Colonic mucosa (tissue), 4 donors: ENCODE results near the gene LOC128125822.

Experiments
- DNase-seq: peaks from one replicate; pipeline ENCODE4 v3.0.0-alpha.2; 2020
- H3K27ac ChIP-seq: fragments of 200-600 bp; one replicate; pipeline ENCODE4 v1.8.0; 2021
- H3K27me3 ChIP-seq: fragments of 200-600 bp; one replicate; pipeline ENCODE4 v1.8.0; 2021
- H3K36me3 ChIP-seq: fragments of 200-600 bp; one replicate; pipeline ENCODE4 v1.8.0; 2021
- H3K4me1 ChIP-seq: fragments of 200-600 bp; one replicate; pipeline ENCODE4 v1.8.0; 2021; ENCODE audit warnings: mild to moderate bottlenecking
- H3K4me3 ChIP-seq: fragments of 200-600 bp; one replicate; pipeline ENCODE4 v1.8.0; 2021
- H3K9ac ChIP-seq, 2 donors: one replicate each; pipeline ENCODE4 v1.7.0; 2013; ENCODE audit warnings: control low read depth in 2 of 2, low read depth in 2 of 2, low read length in 2 of 2
- H3K9me3 ChIP-seq: fragments of 200-600 bp; one replicate; pipeline ENCODE4 v1.8.0; 2021
- intact Hi-C: fragments of 100-400 bp; cut with DNase I; formaldehyde crosslinking; loops from one replicate; pipeline ENCODE4 v1.14.1; 2022
- TF ChIP-seq, protein P1 (sequence below): fragments of 200-600 bp; IDR thresholded peaks from one replicate; pipeline ENCODE4 v1.8.0; 2022; ENCODE audit warnings: antibody characterized with exemption, mild to moderate bottlenecking
- donor health status: healthy.
- donor health status: DM: no; HTN: no; CAD: no.
- donor health status: DM: no; HTN: no; CAD: no.

The LOC128125822 gene

GRCh38 chr6:63563235-63563634 lies 9.0 kb upstream of the LOC128125822 start:
- no peak for DNase-seq
- Histone ChIP-seq H3K27ac (no peak overlapping the region), H3K27me3 (no peaks in the 10 kb centered on the region), H3K4me1 (no peaks in the 10 kb centered on the region), H3K4me3 (no peak overlapping the region), H3K9me3 (no peaks in the 10 kb centered on the region), H3K36me3 (no peaks in the 10 kb centered on the region), H3K9ac (no peak overlapping the region)
- intact Hi-C loops = loop anchor here (10.0 kb wide), 1 partner anchor 58 kb away; no protein-coding TSS in a partner anchor
- TF ChIP-seq, protein P1, sequence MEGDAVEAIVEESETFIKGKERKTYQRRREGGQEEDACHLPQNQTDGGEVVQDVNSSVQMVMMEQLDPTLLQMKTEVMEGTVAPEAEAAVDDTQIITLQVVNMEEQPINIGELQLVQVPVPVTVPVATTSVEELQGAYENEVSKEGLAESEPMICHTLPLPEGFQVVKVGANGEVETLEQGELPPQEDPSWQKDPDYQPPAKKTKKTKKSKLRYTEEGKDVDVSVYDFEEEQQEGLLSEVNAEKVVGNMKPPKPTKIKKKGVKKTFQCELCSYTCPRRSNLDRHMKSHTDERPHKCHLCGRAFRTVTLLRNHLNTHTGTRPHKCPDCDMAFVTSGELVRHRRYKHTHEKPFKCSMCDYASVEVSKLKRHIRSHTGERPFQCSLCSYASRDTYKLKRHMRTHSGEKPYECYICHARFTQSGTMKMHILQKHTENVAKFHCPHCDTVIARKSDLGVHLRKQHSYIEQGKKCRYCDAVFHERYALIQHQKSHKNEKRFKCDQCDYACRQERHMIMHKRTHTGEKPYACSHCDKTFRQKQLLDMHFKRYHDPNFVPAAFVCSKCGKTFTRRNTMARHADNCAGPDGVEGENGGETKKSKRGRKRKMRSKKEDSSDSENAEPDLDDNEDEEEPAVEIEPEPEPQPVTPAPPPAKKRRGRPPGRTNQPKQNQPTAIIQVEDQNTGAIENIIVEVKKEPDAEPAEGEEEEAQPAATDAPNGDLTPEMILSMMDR = no peak

GRCh38 chr6:63565058-63565726 lies 7.1 kb upstream of the LOC128125822 start:
- H3K4me3 ChIP-seq = no peak overlapping the region
- no peaks in the 10 kb centered on the region for H3K9me3 ChIP-seq
- H3K9ac ChIP-seq = no peak overlapping the region
- no peaks in the 10 kb centered on the region for H3K36me3 ChIP-seq
- no peaks in the 10 kb centered on the region for H3K27me3 ChIP-seq
- intact Hi-C loops = loop anchor here (10.0 kb wide), 1 partner anchor 60 kb away; no protein-coding TSS in a partner anchor
- no peaks in the 10 kb centered on the region for H3K4me1 ChIP-seq
- TF ChIP-seq, protein P1 = no peak
- DNase-seq = peak; percentile 59
- H3K27ac ChIP-seq = no peak overlapping the region

DNA sequence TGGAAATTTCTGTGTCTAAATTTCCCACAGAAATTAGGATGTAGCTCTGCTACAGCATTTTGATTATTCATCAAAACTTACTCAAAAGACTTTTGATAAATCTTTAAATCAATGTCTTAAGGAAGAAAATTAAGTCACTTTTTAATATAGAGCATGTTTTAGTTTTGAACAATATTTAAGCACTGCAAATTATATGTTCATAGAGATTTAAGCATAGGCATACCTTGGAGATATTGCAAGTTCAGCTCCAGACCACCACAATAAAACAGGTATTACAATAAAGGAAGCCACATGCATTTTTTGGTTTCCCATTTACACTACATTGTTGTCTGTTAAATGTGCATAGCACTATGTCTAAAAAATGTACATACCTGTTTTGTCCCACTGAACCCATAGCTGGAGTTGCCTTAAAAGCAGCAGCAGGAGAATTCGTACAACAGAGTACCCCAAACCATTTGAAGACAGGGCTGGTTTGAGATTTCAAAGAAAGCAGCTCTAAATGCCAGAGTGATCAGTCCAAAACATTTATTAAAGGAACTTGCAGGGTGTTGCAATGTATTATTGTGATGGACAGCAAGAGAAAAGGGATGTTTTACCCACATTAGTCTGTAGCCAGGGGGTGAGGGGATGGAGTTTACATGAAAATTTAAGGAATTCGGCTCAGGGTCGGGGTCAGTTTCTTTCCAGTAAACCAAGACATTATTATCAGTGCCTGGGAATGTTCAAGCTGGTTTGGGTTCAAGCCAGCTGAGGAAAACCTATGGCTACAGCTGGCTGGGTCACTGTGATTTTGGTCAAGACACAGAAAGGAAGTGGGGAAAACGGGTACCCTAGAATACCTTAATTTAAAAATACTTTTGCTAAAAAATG lies 6.3 kb upstream of the LOC128125822 start:
- DNase-seq = no peak
- Histone ChIP-seq H3K27ac (no peak overlapping the region), H3K9me3 (no peaks in the 10 kb centered on the region), H3K4me1 (no peaks in the 10 kb centered on the region), H3K27me3 (no peaks in the 10 kb centered on the region), H3K4me3 (no peak overlapping the region), H3K36me3 (no peaks in the 10 kb centered on the region), H3K9ac (no peak overlapping the region)
- TF ChIP-seq, protein P1 = no peak
- intact Hi-C loops = loop anchor here (10.0 kb wide), 1 partner anchor 61 kb away; no protein-coding TSS in a partner anchor

- Histone ChIP-seq H3K4me3 (no peak overlapping the region), H3K4me1 (no peaks in the 10 kb centered on the region), H3K27me3 (no peaks in the 10 kb centered on the region), H3K9me3 (no peaks in the 10 kb centered on the region), H3K36me3 (no peaks in the 10 kb centered on the region), H3K27ac (no peak overlapping the region), H3K9ac (no peak overlapping the region)
- intact Hi-C loops = loop anchor here (10.0 kb wide), 1 partner anchor 63 kb away; no protein-coding TSS in a partner anchor
- DNase-seq = no peak
- TF ChIP-seq, protein P1 = no peak
Observed at GRCh38 chr6:63567966-63568365, 4.3 kb upstream of the LOC128125822 start.

DNA sequence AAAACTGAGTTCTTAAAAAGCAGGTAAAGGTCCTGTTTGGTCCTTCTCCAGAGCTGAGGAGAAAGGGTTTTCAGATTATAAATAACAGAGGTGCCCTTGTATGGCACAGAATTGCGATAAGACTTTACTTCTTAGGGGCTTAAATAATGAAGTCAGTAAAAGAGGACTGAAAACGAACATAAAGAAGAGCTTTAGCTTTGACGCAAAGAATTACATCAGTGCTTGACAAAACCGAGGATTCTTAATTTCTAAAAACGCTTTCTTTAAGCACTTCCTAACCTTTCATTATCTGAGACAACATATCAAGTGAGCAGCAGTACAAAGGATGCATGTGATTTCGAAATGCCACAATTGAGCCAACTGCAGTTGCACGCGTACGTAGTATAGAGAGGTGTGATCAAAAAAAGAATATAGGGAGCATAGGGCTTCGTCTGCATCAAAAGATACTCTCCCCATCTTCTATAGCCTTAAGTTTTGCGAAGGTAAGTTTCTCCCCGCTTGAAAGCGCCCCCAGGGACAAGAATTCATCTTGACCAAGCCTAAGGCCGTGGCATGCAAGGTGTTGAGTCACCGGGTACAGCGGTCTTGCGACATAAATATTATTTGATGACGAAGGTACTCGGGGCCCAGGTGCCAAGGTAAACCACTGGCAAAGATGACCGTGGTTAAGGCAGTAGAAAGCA lies 778 bp upstream of the LOC128125822 start:
- H3K9ac ChIP-seq = peak overlapping the region; percentile 66 to 93
- H3K27ac ChIP-seq = peak overlapping the region; percentile 99
- peak overlapping the region; percentile 37 for H3K4me3 ChIP-seq
- intact Hi-C loops = loop anchor here (10.0 kb wide), 1 partner anchor 217 kb away; no protein-coding TSS in a partner anchor
- peak; percentile 74 for DNase-seq
- H3K4me1 ChIP-seq = no peaks in the 10 kb centered on the region
- TF ChIP-seq, protein P1 = no peak
- H3K36me3 ChIP-seq = no peaks in the 10 kb centered on the region
- no peaks in the 10 kb centered on the region for H3K9me3 ChIP-seq
- H3K27me3 ChIP-seq = no peaks in the 10 kb centered on the region
